Gastroesophageal sphincter (tissue), 3 donors: ENCODE results near the gene EHMT2.

Source experiments
- CTCF ChIP-seq, 4 experiments: fragments of 200-600 bp in 2 of 4; fragments of 450-650 bp in 2 of 4; sonication (generic) in 1 of 4; IDR thresholded peaks; one replicate each; pipeline ENCODE4 v1.5.1; 2017 to 2019; ENCODE audit warnings: antibody characterized with exemption in 4 of 4, mild to moderate bottlenecking in 2 of 4, moderate library complexity in 2 of 4
- POLR2A ChIP-seq, 2 donors: fragments of 450-650 bp; IDR thresholded peaks; one replicate each; pipeline ENCODE4 v1.6.1; 2017; ENCODE audit warnings: antibody characterized with exemption in 2 of 2, mild to moderate bottlenecking in 2 of 2, moderate library complexity in 1 of 2

DNA sequence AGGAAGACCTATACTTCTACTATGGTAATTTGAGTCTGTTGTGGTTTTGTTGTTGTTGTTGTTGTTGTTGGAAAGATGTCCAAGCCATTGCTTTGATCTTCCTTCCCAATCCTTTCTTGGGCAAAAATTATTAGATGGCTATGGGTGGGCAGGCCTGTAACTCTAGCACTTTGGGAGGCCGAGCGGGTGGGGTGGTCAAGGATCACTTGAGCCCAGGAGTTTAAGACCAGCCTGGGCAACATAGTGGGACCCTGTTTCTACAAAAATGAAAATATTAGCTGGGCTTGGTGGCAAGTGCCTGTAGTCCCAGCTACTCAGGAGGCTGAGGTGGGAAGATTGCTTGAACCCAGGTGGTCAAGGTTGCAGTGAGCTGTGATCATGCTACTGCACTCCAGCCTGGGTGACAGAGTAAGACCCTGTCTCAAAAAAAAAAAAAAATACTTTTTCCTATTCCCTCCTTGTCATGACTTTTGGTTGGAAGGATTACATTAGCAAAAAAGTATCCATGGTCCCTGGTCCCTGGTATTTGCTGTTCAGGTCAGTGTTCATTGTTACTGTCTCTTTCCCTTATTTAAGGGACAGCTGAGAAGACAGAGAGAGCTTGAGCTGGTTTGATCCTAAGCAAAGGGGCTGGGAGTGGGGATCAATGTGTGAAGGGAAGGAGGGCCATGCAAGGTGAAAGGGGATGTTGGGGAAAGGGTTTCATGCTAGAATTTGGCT, 46.6 kb downstream of the EHMT2 start:
- no peak for TF ChIP-seq POLR2A (IDR thresholded peaks at IDR 0.05)
- TF ChIP-seq CTCF (IDR thresholded peaks at IDR 0.05), result no peak
